Choroid plexus epithelial cell (primary cell): ENCODE data around the gene HSPA12B.

Source experiments
- DNase-seq: peaks from one replicate; pipeline ENCODE4 v3.0.0-alpha.2; 2010; ENCODE audit warnings: low read depth
- H3K4me3 ChIP-seq: 2 replicates; pipeline ENCODE4 v1.5.1; 2011; ENCODE audit warnings: low read depth, mild to moderate bottlenecking, control low read depth, low read length, moderate library complexity
- TF ChIP-seq, protein P1 (sequence below): conservative IDR thresholded peaks from 2 replicates; pipeline ENCODE4 v1.5.1; 2011; ENCODE audit warnings: low read depth, mild to moderate bottlenecking, control low read depth, inconsistent platforms, low read length, moderate library complexity

The HSPA12B gene

DNA sequence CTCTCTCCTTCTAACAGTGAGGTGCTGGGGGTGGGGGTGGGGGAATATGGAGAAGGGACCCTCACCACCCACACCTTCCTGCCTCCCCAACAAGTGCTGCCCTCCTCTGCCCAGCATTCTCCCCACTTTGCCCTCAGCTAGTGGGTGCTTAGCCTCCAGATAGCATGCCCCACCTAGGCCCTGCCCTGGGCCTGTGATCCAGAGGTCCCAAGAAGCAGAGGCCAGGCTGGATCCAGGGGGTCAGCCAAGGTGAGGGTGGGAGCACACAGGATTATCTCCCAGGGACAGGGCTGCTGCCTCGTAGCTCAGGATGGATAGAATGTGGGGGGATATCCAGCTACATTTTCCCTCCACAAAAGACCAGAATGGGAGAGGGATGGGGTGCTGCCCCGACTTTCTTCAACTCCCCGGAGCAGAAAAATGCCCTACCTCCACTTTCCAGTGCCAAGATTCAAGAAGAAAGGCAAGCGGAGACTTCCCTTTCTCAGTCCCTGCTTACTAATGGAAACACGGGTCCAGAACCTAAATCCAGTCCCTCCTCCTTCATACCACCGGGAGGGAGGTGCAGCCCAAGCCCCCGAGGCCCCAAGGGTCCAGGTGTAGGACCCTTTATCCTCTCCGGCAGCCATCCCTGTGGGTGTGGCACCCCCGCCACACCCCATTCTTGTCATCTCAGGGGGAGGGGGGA is 34.1 kb downstream of the HSPA12B start:
- TF ChIP-seq, protein P1, sequence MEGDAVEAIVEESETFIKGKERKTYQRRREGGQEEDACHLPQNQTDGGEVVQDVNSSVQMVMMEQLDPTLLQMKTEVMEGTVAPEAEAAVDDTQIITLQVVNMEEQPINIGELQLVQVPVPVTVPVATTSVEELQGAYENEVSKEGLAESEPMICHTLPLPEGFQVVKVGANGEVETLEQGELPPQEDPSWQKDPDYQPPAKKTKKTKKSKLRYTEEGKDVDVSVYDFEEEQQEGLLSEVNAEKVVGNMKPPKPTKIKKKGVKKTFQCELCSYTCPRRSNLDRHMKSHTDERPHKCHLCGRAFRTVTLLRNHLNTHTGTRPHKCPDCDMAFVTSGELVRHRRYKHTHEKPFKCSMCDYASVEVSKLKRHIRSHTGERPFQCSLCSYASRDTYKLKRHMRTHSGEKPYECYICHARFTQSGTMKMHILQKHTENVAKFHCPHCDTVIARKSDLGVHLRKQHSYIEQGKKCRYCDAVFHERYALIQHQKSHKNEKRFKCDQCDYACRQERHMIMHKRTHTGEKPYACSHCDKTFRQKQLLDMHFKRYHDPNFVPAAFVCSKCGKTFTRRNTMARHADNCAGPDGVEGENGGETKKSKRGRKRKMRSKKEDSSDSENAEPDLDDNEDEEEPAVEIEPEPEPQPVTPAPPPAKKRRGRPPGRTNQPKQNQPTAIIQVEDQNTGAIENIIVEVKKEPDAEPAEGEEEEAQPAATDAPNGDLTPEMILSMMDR, result no peak
- peak overlapping the region; percentile 74 for H3K4me3 ChIP-seq
- DNase-seq, result no peak

DNA sequence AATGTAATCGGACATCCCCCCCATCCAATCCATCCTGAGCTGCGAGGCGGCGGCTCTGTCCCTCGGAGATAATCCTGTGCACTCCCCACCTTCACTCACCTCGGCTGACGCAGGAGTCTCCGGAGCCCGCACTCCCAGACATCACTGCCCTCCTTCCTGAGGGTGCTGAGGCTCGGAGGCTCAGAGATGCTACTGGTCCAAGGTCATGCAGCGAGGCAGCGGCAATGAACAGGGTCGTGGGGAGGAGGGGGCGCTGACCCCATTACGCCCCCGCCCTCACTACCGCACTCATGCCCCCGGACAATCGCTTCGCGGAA is 34.6 kb downstream of the HSPA12B start:
- H3K4me3 ChIP-seq, result peak overlapping the region; percentile 74
- no peak for DNase-seq
- TF ChIP-seq, protein P1, result no peak

DNA sequence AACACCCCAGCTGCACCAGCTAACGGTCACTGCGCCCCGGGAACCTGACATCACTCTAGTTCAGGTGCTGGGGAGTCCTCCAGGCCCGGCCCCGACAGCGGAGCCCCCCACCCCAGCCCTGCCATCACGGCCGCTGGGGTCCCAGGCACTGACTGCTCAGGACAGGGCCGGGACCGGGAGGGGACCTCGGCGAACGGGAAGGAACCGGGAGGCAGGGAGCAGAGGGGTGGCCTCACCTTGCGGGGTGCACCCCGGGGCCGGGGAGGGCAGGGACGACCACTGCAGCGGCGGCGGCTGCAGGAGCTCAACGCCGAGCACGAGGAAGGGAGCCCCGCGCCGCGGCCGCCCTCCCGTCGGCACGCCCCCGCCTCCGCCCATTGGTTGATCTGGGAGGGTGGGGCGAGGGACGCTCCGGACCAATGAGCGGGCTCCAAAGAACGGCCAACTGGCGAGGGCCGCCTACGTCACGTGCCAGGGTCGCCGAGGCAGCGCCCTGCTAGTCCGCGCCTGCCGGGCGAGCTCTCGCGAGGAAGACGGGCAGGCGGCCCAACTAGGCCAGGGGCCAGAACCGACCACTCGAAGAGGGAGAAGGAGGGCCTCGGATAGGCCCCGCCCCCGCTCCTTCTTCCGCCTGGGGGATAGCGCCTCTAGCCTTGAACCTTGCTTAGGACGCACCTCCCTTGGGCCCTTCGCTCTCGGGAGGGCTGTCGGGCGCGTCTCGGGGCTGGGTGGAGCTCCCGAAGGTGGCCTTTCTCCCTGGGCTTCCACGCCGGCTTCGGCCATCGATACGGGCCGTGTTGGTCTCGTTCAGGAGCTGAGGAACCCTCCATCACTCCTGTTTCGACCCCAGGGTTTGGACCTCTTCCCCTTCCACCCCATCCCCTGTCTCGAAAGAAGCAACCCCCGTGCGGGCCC is 35.2 kb downstream of the HSPA12B start, which contains the start of gene ADISSP:
TSS of gene ADISSP (minus strand) at position 327 of the 915 bp plus-strand sequence. CDS start 7,653 bp downstream, outside the sequence.
- TF ChIP-seq, protein P1, result peak; percentile 31
- H3K4me3 ChIP-seq, result peak within 1 kb of the TSS; percentile 74
- peak; percentile 99 for DNase-seq

DNA sequence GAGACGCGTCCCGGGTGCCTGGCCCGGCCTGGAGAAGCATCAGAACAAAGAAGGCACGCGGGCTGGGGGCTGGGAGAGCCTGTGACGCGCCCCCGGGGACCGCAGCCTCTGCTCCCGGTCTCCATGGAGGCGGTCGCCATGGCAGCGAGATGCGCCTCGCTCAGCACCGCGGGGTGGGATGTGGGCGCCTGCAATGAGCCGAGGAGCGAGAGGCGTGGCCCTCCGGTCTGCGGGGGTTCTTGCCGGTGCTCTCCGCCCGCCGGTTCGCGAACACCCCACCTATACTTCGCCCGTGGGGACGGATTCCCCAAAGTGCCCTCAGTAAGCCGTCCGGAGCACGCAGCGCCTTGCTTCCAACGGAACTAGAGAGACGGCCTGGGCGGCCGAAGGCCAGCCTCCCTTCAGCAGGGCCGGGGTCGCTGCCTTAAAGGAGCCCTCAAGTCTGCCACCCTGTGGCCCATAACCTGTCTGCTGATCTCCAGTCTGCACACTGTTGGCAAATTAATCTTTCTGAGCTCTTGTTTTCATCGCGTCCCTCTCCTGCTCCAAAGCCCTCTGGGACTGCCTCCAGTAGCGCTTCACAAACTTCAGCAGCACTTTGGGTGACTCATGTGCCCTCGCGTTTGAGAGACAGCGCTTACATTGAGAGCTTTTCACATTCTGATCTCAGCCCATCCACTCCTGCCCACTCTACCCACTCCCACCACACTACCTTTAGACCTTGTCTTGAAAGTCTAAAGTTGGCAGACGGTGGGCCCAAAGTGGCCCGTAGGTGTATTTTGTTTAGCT is 36.1 kb downstream of the HSPA12B start:
- DNase-seq, result peak; percentile 74
- TF ChIP-seq, protein P1, result peak; percentile 61
- peak overlapping the region; percentile 69 for H3K4me3 ChIP-seq

DNA sequence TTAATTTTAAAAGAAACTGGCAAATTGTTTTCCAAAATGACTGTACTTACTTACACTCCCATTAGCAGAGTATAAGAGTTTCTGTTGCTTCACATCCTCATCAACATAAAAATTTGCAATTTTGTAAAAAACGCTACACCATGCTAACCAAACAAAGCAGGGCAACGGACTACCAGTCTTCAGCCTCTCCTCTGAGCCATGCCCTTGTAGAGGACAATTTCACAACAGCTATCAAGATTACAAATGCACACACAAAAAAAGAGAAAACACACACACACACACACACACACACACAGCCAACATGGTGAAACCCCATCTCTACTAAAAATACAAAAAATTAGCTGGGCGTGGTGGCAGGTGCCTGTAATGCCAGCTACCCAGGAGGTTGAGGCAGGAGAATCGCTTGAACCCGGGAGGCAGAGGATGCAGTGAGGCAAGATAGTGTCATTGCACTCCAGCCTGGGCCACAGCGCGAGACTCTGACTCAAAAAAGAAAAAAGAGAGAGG is 39.1 kb downstream of the HSPA12B start:
- DNase-seq, result no peak
- TF ChIP-seq, protein P1, result no peak
- no peak overlapping the region for H3K4me3 ChIP-seq

DNA sequence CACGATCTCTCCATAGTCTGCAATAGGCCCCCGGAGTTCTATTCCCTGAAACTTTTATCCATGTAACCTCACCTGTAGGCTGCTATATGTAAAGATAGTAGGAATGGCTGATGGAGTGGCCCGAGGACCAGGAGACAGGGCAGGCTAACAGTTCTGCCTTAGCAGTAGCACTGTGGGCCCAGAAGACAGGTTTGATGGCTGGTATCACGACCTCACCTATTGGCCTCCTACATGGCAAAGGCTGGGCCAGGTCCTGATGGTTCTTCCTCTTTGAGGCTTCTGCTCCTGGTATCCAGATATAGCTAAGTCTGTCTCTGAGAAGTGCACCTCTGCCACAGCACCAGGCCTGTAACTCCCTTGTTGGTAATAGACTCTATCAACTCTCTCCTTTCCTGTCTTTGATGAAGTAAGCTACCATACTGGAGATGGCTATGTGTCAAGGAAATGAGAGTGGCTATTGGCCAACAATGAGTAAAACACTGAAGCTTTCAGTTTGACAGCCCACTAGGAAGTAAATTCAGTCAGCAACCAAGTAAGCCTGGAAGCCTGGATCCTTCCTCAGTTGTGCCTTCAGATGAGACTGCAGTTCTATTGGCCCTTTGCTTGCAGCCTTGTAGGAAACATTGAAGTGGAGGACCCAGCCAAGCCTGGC is 43.1 kb downstream of the HSPA12B start:
- no peak overlapping the region for H3K4me3 ChIP-seq
- DNase-seq, result no peak
- TF ChIP-seq, protein P1, result no peak
